ENCODE data around the gene DHX16.

DHX16 gene

DNA sequence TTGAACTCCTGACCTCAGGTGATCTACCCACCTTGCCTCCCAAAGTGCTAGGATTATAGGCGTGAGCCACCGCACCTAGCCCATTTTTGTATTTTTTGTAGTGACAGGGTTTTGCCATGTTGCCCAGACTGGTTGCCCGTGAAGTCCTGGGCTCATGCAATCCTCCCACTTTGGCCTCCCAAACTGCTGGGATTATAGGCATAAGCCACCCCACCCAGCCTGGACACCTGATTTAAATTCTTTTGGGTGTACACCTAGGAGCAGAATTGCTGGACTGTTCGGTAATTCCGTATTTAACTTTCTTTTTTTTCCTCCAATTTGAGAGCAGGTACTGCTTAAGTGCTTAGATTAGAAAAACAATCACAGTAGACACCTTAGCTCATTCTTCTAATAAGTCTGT, 23.6 kb upstream of the DHX16 start:
- H3K27ac ChIP-seq (ENCODE audit: insufficient read depth, low read depth, low read length, poor library complexity, severe bottlenecking): no peak overlapping the region
- no peaks in the 10 kb centered on the region for H3K27me3 ChIP-seq (ENCODE audit: control insufficient read depth, insufficient read depth, low read length, poor library complexity, severe bottlenecking)
- H3K9me3 ChIP-seq (ENCODE audit: control insufficient read depth, low read length): no peaks in the 10 kb centered on the region
- H3K4me1 ChIP-seq (ENCODE audit: control insufficient read depth, insufficient read depth, low read length): peaks cover 2% of the 10 kb centered on the region
- 92 to 93% methylated on average over 5 of the region's 5 CpGs for WGBS, 2 experiments
- H3K36me3 ChIP-seq (ENCODE audit: control insufficient read depth, insufficient read depth, low read length): peaks cover 6% of the 10 kb centered on the region
- H3K4me3 ChIP-seq (ENCODE audit: insufficient read depth, low read depth, low read length): no peak overlapping the region

- H3K27me3 ChIP-seq (ENCODE audit: control insufficient read depth, insufficient read depth, low read length, poor library complexity, severe bottlenecking): no peaks in the 10 kb centered on the region
- H3K27ac ChIP-seq (ENCODE audit: insufficient read depth, low read depth, low read length, poor library complexity, severe bottlenecking): peak overlapping the region; percentile 30
- H3K4me1 ChIP-seq (ENCODE audit: control insufficient read depth, insufficient read depth, low read length): peaks cover 25% of the 10 kb centered on the region
- peak overlapping the region; percentile 72 for H3K4me3 ChIP-seq (ENCODE audit: insufficient read depth, low read depth, low read length)
- H3K36me3 ChIP-seq (ENCODE audit: control insufficient read depth, insufficient read depth, low read length): no peaks in the 10 kb centered on the region
- WGBS, 2 experiments: 17 to 26% methylated on average over 7 of the region's 8 CpGs
- no peaks in the 10 kb centered on the region for H3K9me3 ChIP-seq (ENCODE audit: control insufficient read depth, low read length)
These were observed 18.5 kb upstream of the DHX16 start for GRCh38 chr6:30691208-30691847.

GRCh38 chr6:30690403-30691207, 17.8 kb upstream of the DHX16 start, which contains the start of gene NRM:
TSS of gene NRM (minus strand) at chr6:30690984. CDS start at chr6:30690974, 10 bp downstream.
- Histone ChIP-seq H3K27me3 (ENCODE audit: control insufficient read depth, insufficient read depth, low read length, poor library complexity, severe bottlenecking) (no peaks in the 10 kb centered on the region), H3K4me3 (ENCODE audit: insufficient read depth, low read depth, low read length) (peak within 1 kb of the TSS; percentile 72), H3K27ac (ENCODE audit: insufficient read depth, low read depth, low read length, poor library complexity, severe bottlenecking) (peak within 1 kb of the TSS; percentile 69), H3K9me3 (ENCODE audit: control insufficient read depth, low read length) (no peaks in the 10 kb centered on the region), H3K36me3 (ENCODE audit: control insufficient read depth, insufficient read depth, low read length) (no peaks in the 10 kb centered on the region), H3K4me1 (ENCODE audit: control insufficient read depth, insufficient read depth, low read length) (peaks cover 29% of the 10 kb centered on the region)
- 1% methylated on average over 40 of the region's 40 CpGs for WGBS, 2 experiments

DNA sequence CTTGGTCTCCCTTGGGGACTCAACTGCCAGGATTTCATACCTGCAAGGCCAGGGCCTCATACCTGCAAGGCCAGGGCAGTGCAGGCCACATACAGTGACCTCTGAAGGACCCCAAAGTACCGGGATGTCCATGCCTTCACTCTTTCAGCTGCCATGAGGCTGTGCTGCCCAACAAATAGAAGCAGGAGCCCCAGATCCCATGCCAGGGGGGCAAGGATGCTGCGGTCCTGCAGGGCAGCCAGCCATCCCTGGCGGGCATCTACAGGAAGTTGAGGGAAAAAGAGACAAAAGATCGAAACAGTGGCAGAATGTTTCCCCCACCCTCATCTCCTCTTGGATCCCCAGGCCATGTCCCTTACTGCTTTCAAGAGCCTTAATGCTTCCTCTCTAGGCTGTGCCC, 17.2 kb upstream of the DHX16 start:
- no peak overlapping the region for H3K27ac ChIP-seq (ENCODE audit: insufficient read depth, low read depth, low read length, poor library complexity, severe bottlenecking)
- H3K4me1 ChIP-seq (ENCODE audit: control insufficient read depth, insufficient read depth, low read length): peaks cover 31% of the 10 kb centered on the region
- H3K36me3 ChIP-seq (ENCODE audit: control insufficient read depth, insufficient read depth, low read length): no peaks in the 10 kb centered on the region
- H3K27me3 ChIP-seq (ENCODE audit: control insufficient read depth, insufficient read depth, low read length, poor library complexity, severe bottlenecking): no peaks in the 10 kb centered on the region
- H3K9me3 ChIP-seq (ENCODE audit: control insufficient read depth, low read length): no peaks in the 10 kb centered on the region
- WGBS, 2 experiments: 59 to 60% methylated on average over 4 of the region's 4 CpGs
- H3K4me3 ChIP-seq (ENCODE audit: insufficient read depth, low read depth, low read length): peak overlapping the region; percentile 72

GRCh38 chr6:30689022-30689865, 16.4 kb upstream of the DHX16 start:
- 94% methylated on average over 11 of the region's 11 CpGs for WGBS, 2 experiments
- H3K4me1 ChIP-seq (ENCODE audit: control insufficient read depth, insufficient read depth, low read length): peaks cover 37% of the 10 kb centered on the region
- H3K27me3 ChIP-seq (ENCODE audit: control insufficient read depth, insufficient read depth, low read length, poor library complexity, severe bottlenecking): no peaks in the 10 kb centered on the region
- no peaks in the 10 kb centered on the region for H3K9me3 ChIP-seq (ENCODE audit: control insufficient read depth, low read length)
- H3K4me3 ChIP-seq (ENCODE audit: insufficient read depth, low read depth, low read length): peak overlapping the region; percentile 72
- H3K27ac ChIP-seq (ENCODE audit: insufficient read depth, low read depth, low read length, poor library complexity, severe bottlenecking): no peak overlapping the region
- H3K36me3 ChIP-seq (ENCODE audit: control insufficient read depth, insufficient read depth, low read length): no peaks in the 10 kb centered on the region

DNA sequence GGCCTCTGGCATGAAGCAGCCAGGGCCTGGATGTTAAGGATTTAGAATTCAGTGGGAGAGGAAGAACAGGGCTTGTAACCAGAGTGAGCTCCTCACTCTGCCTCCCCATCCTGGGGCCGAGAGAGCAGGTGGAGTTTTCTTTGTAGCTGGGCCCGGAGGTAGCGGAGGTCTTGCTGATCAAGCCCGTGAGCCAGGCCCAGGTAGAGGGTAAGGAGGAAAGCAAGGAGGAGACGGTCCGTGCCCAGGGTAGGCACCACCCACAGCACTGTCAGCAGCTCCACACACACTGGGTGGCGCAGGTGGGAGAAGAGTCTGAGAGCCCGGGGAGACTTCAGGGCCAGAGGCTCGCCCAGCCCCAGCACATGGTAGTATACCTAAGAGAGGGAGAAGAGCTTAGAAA, 15.8 kb upstream of the DHX16 start:
- Histone ChIP-seq H3K36me3 (ENCODE audit: control insufficient read depth, insufficient read depth, low read length) (no peaks in the 10 kb centered on the region), H3K27ac (ENCODE audit: insufficient read depth, low read depth, low read length, poor library complexity, severe bottlenecking) (no peak overlapping the region), H3K4me1 (ENCODE audit: control insufficient read depth, insufficient read depth, low read length) (peaks cover 43% of the 10 kb centered on the region), H3K4me3 (ENCODE audit: insufficient read depth, low read depth, low read length) (no peak overlapping the region), H3K9me3 (ENCODE audit: control insufficient read depth, low read length) (no peaks in the 10 kb centered on the region), H3K27me3 (ENCODE audit: control insufficient read depth, insufficient read depth, low read length, poor library complexity, severe bottlenecking) (no peaks in the 10 kb centered on the region)
- 93 to 95% methylated on average over 9 of the region's 9 CpGs for WGBS, 2 experiments

DNA sequence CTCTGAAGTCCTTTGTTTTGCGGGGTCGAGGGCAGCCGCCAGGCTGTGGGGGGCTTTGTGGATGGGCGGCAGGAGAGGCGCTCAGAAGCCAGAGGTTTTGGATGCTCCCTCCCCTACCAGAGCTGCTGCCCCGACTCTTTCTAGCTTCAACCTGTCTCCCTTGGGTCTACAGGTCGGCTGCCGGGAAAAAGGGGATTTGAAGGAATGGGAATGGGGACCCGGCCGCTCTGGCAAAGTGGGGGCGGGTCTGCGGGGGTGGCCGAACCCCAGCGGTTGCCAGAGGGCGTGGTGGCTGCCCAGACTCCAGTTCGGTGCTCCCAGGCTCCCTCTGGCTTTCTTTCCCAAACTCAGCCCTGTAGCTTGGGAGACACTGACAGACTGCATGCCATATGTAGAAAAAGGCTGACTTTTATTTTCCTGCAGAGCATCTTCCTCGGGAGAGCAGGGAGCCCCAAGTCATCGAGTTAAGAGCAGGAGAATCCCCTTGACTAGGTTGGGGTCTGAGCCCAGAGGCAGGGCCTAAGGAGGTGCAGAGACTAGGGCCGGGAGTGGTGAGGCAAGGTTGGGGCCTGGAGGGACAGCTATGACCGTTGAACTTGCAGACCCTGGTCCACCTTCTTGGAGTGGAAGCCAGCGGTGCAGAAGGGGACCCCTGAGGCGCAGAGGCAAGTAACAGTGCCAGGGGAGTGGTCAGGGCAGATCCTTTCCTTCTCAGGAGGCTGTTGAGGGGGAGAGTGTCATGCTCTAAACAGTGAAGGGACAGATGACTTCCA, 15.0 kb upstream of the DHX16 start:
- no peaks in the 10 kb centered on the region for H3K9me3 ChIP-seq (ENCODE audit: control insufficient read depth, low read length)
- peaks cover 50% of the 10 kb centered on the region for H3K4me1 ChIP-seq (ENCODE audit: control insufficient read depth, insufficient read depth, low read length)
- 18 to 19% methylated on average over 22 of the region's 22 CpGs for WGBS, 2 experiments
- peak overlapping the region; percentile 94 for H3K27ac ChIP-seq (ENCODE audit: insufficient read depth, low read depth, low read length, poor library complexity, severe bottlenecking)
- no peaks in the 10 kb centered on the region for H3K36me3 ChIP-seq (ENCODE audit: control insufficient read depth, insufficient read depth, low read length)
- peak overlapping the region; percentile 69 for H3K4me3 ChIP-seq (ENCODE audit: insufficient read depth, low read depth, low read length)
- H3K27me3 ChIP-seq (ENCODE audit: control insufficient read depth, insufficient read depth, low read length, poor library complexity, severe bottlenecking): no peaks in the 10 kb centered on the region

DNA sequence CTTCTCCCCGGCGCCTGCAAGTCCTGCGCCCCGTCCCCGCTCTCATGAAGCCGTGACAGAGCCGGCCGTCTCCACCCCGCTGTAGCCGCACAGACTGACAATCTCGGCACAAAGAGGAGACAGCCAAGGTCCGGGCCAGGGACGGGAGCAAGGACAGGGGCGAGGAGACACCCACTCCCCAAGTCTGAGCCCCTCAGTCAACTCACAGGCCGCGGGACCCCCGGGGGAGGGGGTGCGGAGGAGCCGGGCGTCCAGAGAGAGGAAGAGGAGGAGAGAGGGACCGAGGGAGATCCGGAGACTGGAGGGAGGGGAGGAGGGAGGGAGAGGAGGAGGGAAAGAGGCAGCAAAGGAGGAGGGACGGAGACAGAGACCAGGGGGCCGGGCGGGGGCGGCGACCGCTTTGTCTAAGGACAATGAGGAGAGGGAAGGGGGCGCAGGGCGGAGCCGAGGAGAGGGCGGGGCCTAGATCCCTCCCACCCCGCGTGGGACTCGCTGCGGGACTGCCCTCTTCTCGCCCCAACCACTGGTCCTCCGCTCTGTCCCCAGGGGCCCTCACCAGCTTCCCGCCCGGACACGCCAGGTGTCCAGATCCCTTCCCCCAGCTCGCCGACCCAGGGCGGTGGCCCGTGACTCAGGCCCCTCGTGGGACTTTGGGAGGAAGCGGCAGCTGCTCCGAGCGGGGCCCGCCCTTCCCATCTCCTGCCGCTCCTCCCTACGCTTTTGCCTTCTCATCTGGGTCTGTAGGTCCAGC, 14.3 kb upstream of the DHX16 start:
- peaks cover 57% of the 10 kb centered on the region for H3K4me1 ChIP-seq (ENCODE audit: control insufficient read depth, insufficient read depth, low read length)
- H3K27me3 ChIP-seq (ENCODE audit: control insufficient read depth, insufficient read depth, low read length, poor library complexity, severe bottlenecking): no peaks in the 10 kb centered on the region
- WGBS, 2 experiments: 0% methylated on average over 52 of the region's 52 CpGs
- no peaks in the 10 kb centered on the region for H3K36me3 ChIP-seq (ENCODE audit: control insufficient read depth, insufficient read depth, low read length)
- peak overlapping the region; percentile 69 for H3K4me3 ChIP-seq (ENCODE audit: insufficient read depth, low read depth, low read length)
- H3K9me3 ChIP-seq (ENCODE audit: control insufficient read depth, low read length): no peaks in the 10 kb centered on the region
- peak overlapping the region; percentile 94 for H3K27ac ChIP-seq (ENCODE audit: insufficient read depth, low read depth, low read length, poor library complexity, severe bottlenecking)

Measured in ectodermal cell (in vitro differentiated cells).